Lower leg skin (tissue), 3 donors: ENCODE data around the gene OBSCN.

Experiments used
- POLR2A ChIP-seq, 2 donors: fragments of 450-650 bp; IDR thresholded peaks; one replicate each; pipeline ENCODE4 v1.6.1; 2016 to 2017; ENCODE audit warnings: antibody characterized with exemption in 2 of 2, mild to moderate bottlenecking in 1 of 2, moderate library complexity in 1 of 2
- TF ChIP-seq, protein P1 (sequence below), 3 donors: fragments of 450-650 bp; IDR thresholded peaks; one replicate each; pipeline ENCODE4 v1.5.1; 2016; ENCODE audit warnings: antibody characterized with exemption in 3 of 3, mild to moderate bottlenecking in 3 of 3, moderate library complexity in 2 of 3

DNA sequence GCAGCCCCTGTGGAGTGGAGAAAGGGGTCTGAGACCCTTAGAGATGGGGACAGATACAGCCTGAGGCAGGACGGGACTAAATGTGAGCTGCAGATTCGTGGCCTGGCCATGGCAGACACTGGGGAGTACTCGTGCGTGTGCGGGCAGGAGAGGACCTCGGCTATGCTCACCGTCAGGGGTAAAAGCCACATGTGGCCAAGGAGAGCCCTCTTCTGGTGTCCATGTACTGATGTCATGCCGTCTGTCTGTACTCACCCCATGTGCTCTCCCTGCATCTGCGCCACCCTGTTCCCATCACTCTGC, 84.7 kb downstream of the OBSCN start:
- TF ChIP-seq, protein P1, sequence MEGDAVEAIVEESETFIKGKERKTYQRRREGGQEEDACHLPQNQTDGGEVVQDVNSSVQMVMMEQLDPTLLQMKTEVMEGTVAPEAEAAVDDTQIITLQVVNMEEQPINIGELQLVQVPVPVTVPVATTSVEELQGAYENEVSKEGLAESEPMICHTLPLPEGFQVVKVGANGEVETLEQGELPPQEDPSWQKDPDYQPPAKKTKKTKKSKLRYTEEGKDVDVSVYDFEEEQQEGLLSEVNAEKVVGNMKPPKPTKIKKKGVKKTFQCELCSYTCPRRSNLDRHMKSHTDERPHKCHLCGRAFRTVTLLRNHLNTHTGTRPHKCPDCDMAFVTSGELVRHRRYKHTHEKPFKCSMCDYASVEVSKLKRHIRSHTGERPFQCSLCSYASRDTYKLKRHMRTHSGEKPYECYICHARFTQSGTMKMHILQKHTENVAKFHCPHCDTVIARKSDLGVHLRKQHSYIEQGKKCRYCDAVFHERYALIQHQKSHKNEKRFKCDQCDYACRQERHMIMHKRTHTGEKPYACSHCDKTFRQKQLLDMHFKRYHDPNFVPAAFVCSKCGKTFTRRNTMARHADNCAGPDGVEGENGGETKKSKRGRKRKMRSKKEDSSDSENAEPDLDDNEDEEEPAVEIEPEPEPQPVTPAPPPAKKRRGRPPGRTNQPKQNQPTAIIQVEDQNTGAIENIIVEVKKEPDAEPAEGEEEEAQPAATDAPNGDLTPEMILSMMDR (IDR thresholded peaks at IDR 0.05) = no peak
- TF ChIP-seq POLR2A (IDR thresholded peaks at IDR 0.05) = no peak
